ENCODE results near the gene PTPRO.

Gene PTPRO

DNA sequence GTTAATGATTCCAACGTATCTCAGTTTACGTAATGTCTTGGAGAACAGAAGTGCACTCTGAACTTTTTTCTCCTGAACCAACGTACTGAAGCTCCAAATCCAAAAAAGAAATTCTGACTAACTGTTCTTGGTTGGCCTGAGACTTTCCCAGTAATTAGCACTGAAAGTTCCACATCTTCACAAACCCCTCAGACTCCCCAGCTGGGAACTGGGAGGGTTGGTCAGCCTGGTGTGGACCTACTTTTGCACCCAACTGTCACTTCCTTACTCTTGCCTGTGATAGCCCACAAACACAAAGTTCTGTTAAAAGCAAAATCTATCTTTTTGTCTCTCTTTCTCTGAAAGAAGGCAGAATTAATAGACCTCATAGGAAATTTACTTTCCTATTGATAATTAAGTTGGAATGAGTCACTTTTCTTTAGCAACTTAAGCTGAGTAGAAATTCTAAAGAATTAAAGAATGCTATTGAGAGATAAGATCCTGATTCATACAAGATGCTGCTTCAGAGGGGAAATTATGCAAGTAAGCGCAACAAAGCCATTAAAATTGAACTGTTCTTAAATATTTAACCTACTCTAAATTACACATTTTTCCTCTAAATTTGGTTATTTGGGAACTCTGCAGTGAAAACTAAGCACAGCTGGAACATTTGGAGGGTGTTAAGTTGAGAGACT lies 311.8 kb downstream of the PTPRO start:
- Histone ChIP-seq H3K27me3 (ENCODE audit: control insufficient read depth in 1 of 2, insufficient read depth in 2 of 2, low read length in 2 of 2) (no peaks in the 10 kb centered on the region), H3K9me3 (ENCODE audit: control insufficient read depth in 2 of 2, low read length in 2 of 2) (no peaks in the 10 kb centered on the region), H3K36me3 (ENCODE audit: control insufficient read depth in 2 of 2, insufficient read depth in 2 of 2, low read length in 2 of 2) (peaks cover 0 to 9% of the 10 kb centered on the region in 2 donors), H3K4me1 (ENCODE audit: control insufficient read depth, insufficient read depth, low read length) (no peaks in the 10 kb centered on the region), H3K4me3 (ENCODE audit: low read length in 2 of 2) (no peak overlapping the region), H3K9ac (ENCODE audit: low read length in 2 of 2) (no peak overlapping the region), H3K27ac (ENCODE audit: low read length) (no peak overlapping the region)

DNA sequence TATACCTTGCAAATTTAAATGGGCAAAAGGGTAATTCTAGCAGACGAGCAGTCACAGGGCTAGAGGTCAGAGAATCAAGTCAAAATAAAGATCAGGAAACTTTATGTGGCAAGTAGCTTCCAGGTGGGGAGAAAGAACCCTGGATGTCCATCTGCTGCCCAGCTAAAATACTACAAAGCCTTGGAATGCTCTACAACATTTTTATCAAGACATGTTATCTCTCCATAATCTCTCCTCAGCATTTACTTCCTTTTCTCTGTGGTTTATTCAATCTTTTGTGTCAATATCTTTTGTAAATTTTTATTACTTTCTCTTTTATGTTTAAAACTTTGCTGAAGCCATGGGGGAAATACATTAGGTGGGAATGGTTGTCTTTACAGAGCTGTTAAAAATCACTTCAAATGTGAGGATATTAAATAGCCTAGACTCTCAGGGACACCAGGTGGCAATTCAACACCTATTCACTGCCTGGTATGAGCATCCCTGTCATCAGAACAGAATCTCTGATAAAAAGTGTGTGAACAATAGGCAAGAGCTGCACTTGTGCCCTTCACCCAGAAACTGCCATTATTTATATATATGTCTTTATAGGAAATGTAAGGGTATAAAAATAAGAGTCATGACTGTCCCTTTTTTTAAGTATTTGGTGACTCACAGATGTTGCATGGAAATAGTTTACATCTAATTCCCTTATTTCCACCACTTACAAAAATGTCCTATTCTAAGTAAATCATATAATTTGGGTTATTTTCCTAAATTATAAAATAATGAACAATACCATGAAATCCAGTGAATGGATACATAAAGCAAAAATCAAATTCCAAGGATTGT lies 314.0 kb downstream of the PTPRO start:
- no peak overlapping the region for H3K9ac ChIP-seq (ENCODE audit: low read length in 2 of 2)
- no peak overlapping the region for H3K27ac ChIP-seq (ENCODE audit: low read length)

DNA sequence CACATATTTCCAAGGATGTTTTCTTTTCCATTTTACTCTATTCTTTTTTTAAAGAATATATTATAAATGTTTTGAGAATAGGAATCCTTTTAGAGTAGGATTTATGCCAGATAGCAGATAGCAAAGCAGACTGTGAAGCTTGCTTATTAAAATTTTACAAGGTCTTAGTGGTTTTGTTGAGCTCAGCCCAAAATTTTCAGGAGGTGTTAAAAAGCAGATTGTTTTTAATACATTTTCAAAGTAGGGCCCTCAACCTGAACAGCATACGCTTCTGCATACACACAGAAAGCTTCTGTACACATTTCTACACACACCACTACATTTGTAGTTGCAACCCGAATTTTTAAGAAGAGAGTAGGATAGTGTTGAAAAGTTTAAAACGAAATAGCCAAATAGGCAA lies 315.9 kb downstream of the PTPRO start:
- H3K9ac ChIP-seq (ENCODE audit: low read length in 2 of 2), result no peak overlapping the region

More for the DNA sequence above, 314.0 kb downstream of the PTPRO start:
- Histone ChIP-seq H3K4me3 (ENCODE audit: low read length in 2 of 2) (no peak overlapping the region), H3K9me3 (ENCODE audit: control insufficient read depth in 2 of 2, low read length in 2 of 2) (no peaks in the 10 kb centered on the region), H3K4me1 (ENCODE audit: control insufficient read depth, insufficient read depth, low read length) (no peaks in the 10 kb centered on the region), H3K27me3 (ENCODE audit: control insufficient read depth in 1 of 2, insufficient read depth in 2 of 2, low read length in 2 of 2) (no peaks in the 10 kb centered on the region), H3K36me3 (ENCODE audit: control insufficient read depth in 2 of 2, insufficient read depth in 2 of 2, low read length in 2 of 2) (peaks cover 4 to 11% of the 10 kb centered on the region in 2 donors)

DNA sequence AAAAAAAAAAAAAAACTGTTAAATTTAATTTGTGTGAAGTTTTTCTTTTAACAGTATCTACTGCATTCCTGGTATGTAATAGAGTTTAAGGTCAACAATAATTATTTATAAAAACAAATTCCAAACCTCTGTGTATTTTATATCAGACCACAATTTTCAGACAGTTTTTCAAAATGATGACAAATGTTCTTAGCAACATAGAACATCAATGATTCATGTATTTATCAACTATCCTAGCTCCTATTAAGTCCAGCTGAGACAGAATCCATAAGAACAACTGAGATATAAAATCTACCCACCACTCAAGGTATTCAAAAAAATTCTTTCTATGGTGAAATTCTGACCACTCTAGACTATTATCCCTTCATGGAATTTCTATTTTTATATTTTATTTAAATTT lies 322.4 kb downstream of the PTPRO start:
- Histone ChIP-seq H3K27me3 (ENCODE audit: control insufficient read depth in 1 of 2, insufficient read depth in 2 of 2, low read length in 2 of 2) (no peaks in the 10 kb centered on the region), H3K9me3 (ENCODE audit: control insufficient read depth in 2 of 2, low read length in 2 of 2) (no peaks in the 10 kb centered on the region), H3K4me3 (ENCODE audit: low read length in 2 of 2) (no peak overlapping the region), H3K4me1 (ENCODE audit: control insufficient read depth, insufficient read depth, low read length) (no peaks in the 10 kb centered on the region), H3K27ac (ENCODE audit: low read length) (no peak overlapping the region), H3K36me3 (ENCODE audit: control insufficient read depth in 2 of 2, insufficient read depth in 2 of 2, low read length in 2 of 2) (peaks cover 4 to 14% of the 10 kb centered on the region in 2 donors), H3K9ac (ENCODE audit: low read length in 2 of 2) (no peak overlapping the region)

More for the DNA sequence above, 315.9 kb downstream of the PTPRO start:
- H3K27ac ChIP-seq (ENCODE audit: low read length), result no peak overlapping the region
- peaks cover 4 to 10% of the 10 kb centered on the region in 2 donors for H3K36me3 ChIP-seq (ENCODE audit: control insufficient read depth in 2 of 2, insufficient read depth in 2 of 2, low read length in 2 of 2)
- H3K27me3 ChIP-seq (ENCODE audit: control insufficient read depth in 1 of 2, insufficient read depth in 2 of 2, low read length in 2 of 2), result no peaks in the 10 kb centered on the region
- H3K4me1 ChIP-seq (ENCODE audit: control insufficient read depth, insufficient read depth, low read length), result no peaks in the 10 kb centered on the region
- H3K9me3 ChIP-seq (ENCODE audit: control insufficient read depth in 2 of 2, low read length in 2 of 2), result no peaks in the 10 kb centered on the region
- H3K4me3 ChIP-seq (ENCODE audit: low read length in 2 of 2), result no peak overlapping the region

DNA sequence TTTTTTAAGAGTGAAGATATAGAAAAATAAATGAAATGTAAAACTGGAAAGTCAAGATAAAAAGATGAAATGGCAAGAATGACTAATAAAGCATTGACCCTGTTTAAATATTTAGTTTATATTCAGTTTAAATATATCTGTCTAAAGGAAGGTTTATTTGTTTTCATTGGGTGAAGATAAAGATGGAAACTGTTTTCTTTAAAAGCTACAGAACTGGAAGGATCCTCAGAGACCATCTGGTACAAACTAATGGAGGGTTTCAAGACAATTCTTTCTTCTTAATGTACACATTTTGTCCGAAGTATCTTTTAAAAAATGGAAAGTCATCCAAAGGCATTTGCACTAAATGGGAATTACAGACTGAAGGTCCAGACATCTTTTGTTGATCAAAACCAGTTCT lies 324.3 kb downstream of the PTPRO start:
- H3K27me3 ChIP-seq (ENCODE audit: control insufficient read depth in 1 of 2, insufficient read depth in 2 of 2, low read length in 2 of 2), result no peaks in the 10 kb centered on the region
- H3K4me3 ChIP-seq (ENCODE audit: low read length in 2 of 2), result no peak overlapping the region
- H3K9me3 ChIP-seq (ENCODE audit: control insufficient read depth in 2 of 2, low read length in 2 of 2), result no peaks in the 10 kb centered on the region
- H3K4me1 ChIP-seq (ENCODE audit: control insufficient read depth, insufficient read depth, low read length), result no peaks in the 10 kb centered on the region
- H3K9ac ChIP-seq (ENCODE audit: low read length in 2 of 2), result no peak overlapping the region
- no peak overlapping the region for H3K27ac ChIP-seq (ENCODE audit: low read length)
- peaks cover 0 to 3% of the 10 kb centered on the region in 2 donors for H3K36me3 ChIP-seq (ENCODE audit: control insufficient read depth in 2 of 2, insufficient read depth in 2 of 2, low read length in 2 of 2)

Data from stomach smooth muscle (tissue), 2 donors.